H1 (cell line): ENCODE data around the gene NOP16. TPM values are rescaled to one million over a fixed set of nuclear protein-coding genes. Genes with fewer than 3 reads are reported as not detected.

ENCODE experiments used
- CTCF ChIA-PET: fragments of 300-600 bp; sonication (Branson Sonifier 250); formaldehyde crosslinking; loops from one replicate; lab custom pipeline; 2021; ENCODE audit not compliant: partially characterized antibody; lab: Charles Lee
- POLR2A ChIA-PET: fragments of 300-600 bp; sonication (Branson Sonifier 250); formaldehyde crosslinking; loops from one replicate; lab custom pipeline; 2021; ENCODE audit warnings: inconsistent platforms; ENCODE audit not compliant: partially characterized antibody; lab: Charles Lee
- DNase-seq, 2 experiments: peaks; one replicate each; pipeline versions ENCODE4 v3.0.0 to v3.0.0-alpha.2; 2010 to 2022; ENCODE audit warnings: low spot score in 2 of 2, low read depth in 1 of 2, mixed read lengths in 1 of 2
- FAIRE-seq: peaks from 2 replicates; lab custom pipeline; 2011; peaks lifted over from hg19 to GRCh38; lab: Jason Lieb, UNC
- H2AFZ ChIP-seq: 2 replicates; pipeline ENCODE4 v1.8.1; 2012; ENCODE audit warnings: low read length, inconsistent platforms
- H2AK5ac ChIP-seq: 2 replicates; pipeline ENCODE4 v1.6.1; 2013; ENCODE audit warnings: low read depth, low read length
- H2BK120ac ChIP-seq: replicated peaks from 2 replicates; pipeline ENCODE3; 2013; ENCODE audit warnings: low read depth, low read length, inconsistent platforms
- H2BK12ac ChIP-seq: 2 replicates; pipeline ENCODE4 v1.6.1; 2013; ENCODE audit warnings: low read depth, low read length
- H2BK15ac ChIP-seq: 2 replicates; pipeline ENCODE4 v1.6.1; 2013; ENCODE audit warnings: low read length
- H2BK20ac ChIP-seq: 2 replicates; pipeline ENCODE4 v1.6.1; 2013; ENCODE audit warnings: low read length
- H2BK5ac ChIP-seq: 2 replicates; pipeline ENCODE4 v1.6.1; 2013; ENCODE audit warnings: low read depth, low read length
- H3K14ac ChIP-seq: 2 replicates; pipeline ENCODE4 v1.6.1; 2013; ENCODE audit warnings: inconsistent platforms; ENCODE audit not compliant: insufficient read length
- H3K18ac ChIP-seq: 2 replicates; pipeline ENCODE4 v1.6.1; 2013; ENCODE audit warnings: low read length; ENCODE audit errors: extremely low read depth
- H3K23ac ChIP-seq: 2 replicates; pipeline ENCODE4 v1.6.1; 2013; ENCODE audit warnings: inconsistent platforms; ENCODE audit not compliant: insufficient read length
- H3K23me2 ChIP-seq: 2 replicates; pipeline ENCODE4 v1.6.1; 2013; ENCODE audit warnings: low read depth, low read length
- H3K27ac ChIP-seq: 2 replicates; pipeline ENCODE4 v1.6.1; 2011; ENCODE audit warnings: low read depth, low read length, inconsistent platforms
- H3K27me3 ChIP-seq, 4 experiments: replicated peaks in 1 of 4; 1 replicate in 1 of 4; 2 replicates in 3 of 4; pipeline versions ENCODE4 v1.6.1 to v1.8.1; 2011 to 2013; ENCODE audit warnings: low read length in 3 of 4, mild to moderate bottlenecking in 3 of 4, inconsistent platforms in 2 of 4, mixed read lengths in 2 of 4, moderate library complexity in 1 of 4; ENCODE audit not compliant: control insufficient read depth in 3 of 4, insufficient read depth in 3 of 4; ENCODE audit errors: extremely low read depth in 1 of 4
- H3K36me3 ChIP-seq, 4 experiments: 2 replicates each; pipeline versions ENCODE4 v1.6.1 to v1.8.1; 2011 to 2013; ENCODE audit warnings: mild to moderate bottlenecking in 4 of 4, low read length in 3 of 4, moderate library complexity in 2 of 4, control low read depth in 1 of 4, inconsistent platforms in 1 of 4; ENCODE audit not compliant: insufficient read depth in 4 of 4, control insufficient read depth in 2 of 4
- H3K4ac ChIP-seq: replicated peaks from 2 replicates; pipeline ENCODE3; 2013; ENCODE audit warnings: low read length, low read depth, mixed read lengths, inconsistent platforms; ENCODE audit not compliant: insufficient read length
- H3K4me1 ChIP-seq, 4 experiments: replicated peaks in 1 of 4; 1 replicate in 1 of 4; 2 replicates in 3 of 4; pipeline versions ENCODE4 v1.6.1 to v1.8.1; 2011 to 2013; ENCODE audit warnings: low read length in 3 of 4, inconsistent platforms in 2 of 4, mixed read lengths in 1 of 4; ENCODE audit not compliant: insufficient read depth in 4 of 4, control insufficient read depth in 3 of 4
- H3K4me2 ChIP-seq, 2 experiments: 2 replicates each; pipeline versions ENCODE4 v1.6.1 to v1.8.1; 2011 to 2013; ENCODE audit warnings: low read depth in 2 of 2, low read length in 2 of 2, control low read depth in 1 of 2, inconsistent platforms in 1 of 2, mild to moderate bottlenecking in 1 of 2; ENCODE audit not compliant: insufficient read depth in 1 of 2
- H3K4me3 ChIP-seq, 4 experiments: fragments of 200-600, 300-600 bp in 1 of 4; sonication (generic), shearing (Covaris generic), sonication (Bioruptor Twin) in 1 of 4; 2 replicates each; pipeline versions ENCODE4 v1.5.1 to v1.8.1; 2011 to 2016; ENCODE audit warnings: low read length in 4 of 4, low read depth in 3 of 4, control low read depth in 2 of 4, inconsistent platforms in 2 of 4, mild to moderate bottlenecking in 2 of 4, mixed read lengths in 1 of 4, moderate library complexity in 1 of 4; ENCODE audit not compliant: insufficient read depth in 2 of 4; ENCODE audit errors: extremely low read depth in 1 of 4
- H3K56ac ChIP-seq: replicated peaks from 2 replicates; pipeline ENCODE3; 2013; ENCODE audit warnings: low read depth, mild to moderate bottlenecking, mixed read lengths, low read length, inconsistent platforms; ENCODE audit not compliant: insufficient read length
- H3K79me1 ChIP-seq: 2 replicates; pipeline ENCODE4 v1.6.1; 2013; ENCODE audit warnings: low read depth, low read length, control low read depth
- H3K79me2 ChIP-seq, 2 experiments: 2 replicates each; pipeline versions ENCODE4 v1.6.1 to v1.8.1; 2012 to 2013; ENCODE audit warnings: low read length in 2 of 2, mild to moderate bottlenecking in 2 of 2, inconsistent platforms in 1 of 2; ENCODE audit not compliant: insufficient read depth in 2 of 2, control insufficient read depth in 1 of 2
- H3K9ac ChIP-seq, 4 experiments: replicated peaks in 1 of 4; 1 replicate in 1 of 4; 2 replicates in 3 of 4; pipeline versions ENCODE4 v1.6.1 to v1.8.1; 2011 to 2013; ENCODE audit warnings: low read depth in 3 of 4, low read length in 3 of 4, control low read depth in 2 of 4, mild to moderate bottlenecking in 2 of 4, moderate library complexity in 2 of 4, inconsistent platforms in 1 of 4; ENCODE audit errors: extremely low read depth in 1 of 4
- H3K9me3 ChIP-seq, 2 experiments: 2 replicates each; pipeline versions ENCODE4 v1.6.1 to v1.8.1; 2012 to 2013; ENCODE audit warnings: mild to moderate bottlenecking in 2 of 2, moderate library complexity in 2 of 2, control low read depth in 1 of 2, inconsistent platforms in 1 of 2, low read depth in 1 of 2, low read length in 1 of 2, mixed read lengths in 1 of 2; ENCODE audit not compliant: insufficient read depth in 2 of 2
- H4K20me1 ChIP-seq, 2 experiments: replicated peaks in 1 of 2; 2 replicates each; pipeline versions ENCODE3 to v1.8.1; 2011 to 2013; ENCODE audit warnings: inconsistent platforms in 2 of 2, low read length in 2 of 2, mild to moderate bottlenecking in 1 of 2; ENCODE audit not compliant: insufficient read depth in 2 of 2, control insufficient read depth in 1 of 2
- H4K5ac ChIP-seq: 2 replicates; pipeline ENCODE4 v1.6.1; 2013; ENCODE audit warnings: low read length, low read depth, mixed read lengths, inconsistent platforms; ENCODE audit not compliant: insufficient read length
- H4K8ac ChIP-seq: 2 replicates; pipeline ENCODE4 v1.8.0; 2013; ENCODE audit warnings: mild to moderate bottlenecking, moderate library complexity, low read length, inconsistent platforms; ENCODE audit not compliant: insufficient read depth; ENCODE audit errors: extremely low read depth
- H4K91ac ChIP-seq: replicated peaks from 2 replicates; pipeline ENCODE3; 2013; ENCODE audit warnings: low read length, mixed read lengths, inconsistent platforms; ENCODE audit not compliant: insufficient read length
- ASH2L ChIP-seq: fragments of 200-600, 300-600 bp; sonication (generic); IDR thresholded peaks from one replicate; pipeline ENCODE4 v1.7.1; 2017; ENCODE audit warnings: low read length
- BACH1 ChIP-seq: IDR thresholded peaks from 2 replicates; pipeline ENCODE4 v1.6.1; 2012; ENCODE audit warnings: low read length, improper control_type of control experiment
- GABPA ChIP-seq: IDR thresholded peaks from 2 replicates; pipeline ENCODE4 v1.6.1; 2011; ENCODE audit warnings: mild to moderate bottlenecking, low read length, moderate library complexity, borderline replicate concordance; ENCODE audit not compliant: insufficient read depth
- GTF2F1 ChIP-seq: IDR thresholded peaks from 2 replicates; pipeline ENCODE4 v1.6.1; 2012; ENCODE audit warnings: low read depth, low read length, improper control_type of control experiment, borderline replicate concordance
- KDM5A ChIP-seq: fragments of 200-600 bp; IDR thresholded peaks from 2 replicates; pipeline ENCODE4 v1.7.1; 2012; ENCODE audit warnings: mild to moderate bottlenecking, low read length, inconsistent platforms, mixed read lengths
- NANOG ChIP-seq: IDR thresholded peaks from 2 replicates; pipeline ENCODE4 v1.6.1; 2011; ENCODE audit warnings: low read length, low read depth, mild to moderate bottlenecking, inconsistent platforms; ENCODE audit not compliant: insufficient read depth, poor library complexity, severe bottlenecking
- PHF8 ChIP-seq: fragments of 200-600 bp; sonication (generic); conservative IDR thresholded peaks from 2 replicates; pipeline ENCODE4 v1.7.1; 2012; ENCODE audit warnings: low read depth, mild to moderate bottlenecking, inconsistent platforms, low read length, moderate library complexity
- RBBP5 ChIP-seq: IDR thresholded peaks from 2 replicates; pipeline ENCODE4 v1.7.1; 2012; ENCODE audit warnings: low read depth, mild to moderate bottlenecking, inconsistent platforms, low read length, moderate library complexity, borderline replicate concordance
- RFX5 ChIP-seq: IDR thresholded peaks from 2 replicates; pipeline ENCODE4 v1.6.1; 2011; ENCODE audit warnings: low read depth, low read length, improper control_type of control experiment, borderline replicate concordance
- TAF1 ChIP-seq: IDR thresholded peaks from 2 replicates; pipeline ENCODE4 v1.6.1; 2011; ENCODE audit warnings: mild to moderate bottlenecking, low read depth, low read length
- TEAD4 ChIP-seq: IDR thresholded peaks from 2 replicates; pipeline ENCODE4 v1.6.1; 2012; ENCODE audit warnings: low read depth, low read length, inconsistent platforms, mixed read lengths
- WGBS, 2 experiments: shearing (Covaris generic) in 1 of 2; methylation state at CpG; one replicate each; pipeline versions ENCODE4 v1.1.6 to v1.1.7; 2013 to 2015; ENCODE audit warnings: low lambda C conversion rate in 2 of 2, mixed read lengths in 2 of 2, inconsistent platforms in 1 of 2, low coverage in 1 of 2, missing lambda C conversion rate in 1 of 2; ENCODE audit not compliant: insufficient replicate concordance in 2 of 2, insufficient coverage in 1 of 2, insufficient read length in 1 of 2; ENCODE audit errors: extremely low coverage in 1 of 2, missing lambda C conversion rate in 1 of 2; 5-methylcytosine and 5-hydroxymethylcytosine counted together
- polyA plus RNA-seq, 7 experiments: library from polyadenylated mRNA; depleted of rRNA in 3 of 7; stranded (reverse) in 5 of 7; unstranded in 2 of 7; fragments of >200 nt in 5 of 7; fragments of 200-250 nt in 2 of 7; gene quantifications; 1 replicate in 5 of 7; 2 replicates in 1 of 7; 4 replicates in 1 of 7; pipeline versions ENCODE4 v1.2.1 to v1.2.3, GENCODE V29; 2011 to 2013; ENCODE audit warnings: missing spikeins in 2 of 7, mixed read lengths in 2 of 7
- total RNA-seq: library from RNA; stranded (reverse); fragmentation: NEBNext Ultra II Directional; extraction: Animal tissue kit (Norgen Biotek cat#: 25700); gene quantifications from 2 replicates; pipeline ENCODE4 v1.2.1, GENCODE V29; 2021
- TF ChIP-seq, protein P1 (sequence below): IDR thresholded peaks from 2 replicates; pipeline ENCODE4 v1.6.1; 2012; ENCODE audit warnings: inconsistent platforms
- TF ChIP-seq, protein P2 (sequence below): IDR thresholded peaks from 2 replicates; pipeline ENCODE4 v1.6.1; 2011; ENCODE audit warnings: low read length, improper control_type of control experiment

NOP16 gene
- total and polyA plus RNA-seq, 2 of the 8 experiments (the other 6 are each of a cell fraction or from before 2014, with no cell fraction given): 46.9 to 65.2 TPM

- FAIRE-seq: no peak
- H3K56ac ChIP-seq: no peak overlapping the region
- no peak overlapping the region for H3K4ac ChIP-seq
- peaks cover 0 to 11% of the 10 kb centered on the region in 2 experiments; a peak in 3 of 4 replicates for H3K79me2 ChIP-seq
- no peak overlapping the region for H3K4me3 ChIP-seq
- H2BK120ac ChIP-seq: no peak overlapping the region
- H2BK15ac ChIP-seq: no peak overlapping the region
- H3K23me2 ChIP-seq: no peaks in the 10 kb centered on the region
- H2BK20ac ChIP-seq: no peak overlapping the region
- H3K18ac ChIP-seq: no peak overlapping the region
- no peak overlapping the region for H3K4me2 ChIP-seq
- H4K91ac ChIP-seq: no peak overlapping the region
- H4K8ac ChIP-seq: no peak overlapping the region
- POLR2A ChIA-PET: interaction anchor here (2.5 to 9.4 kb wide), 2 partner anchors 9 to 155 kb away, joined by 7 to 93 read pairs; no protein-coding TSS in a partner anchor
- peaks cover 6 to 8% of the 10 kb centered on the region in 2 experiments for H4K20me1 ChIP-seq
- DNase-seq: no peak
- no peak overlapping the region for H2AK5ac ChIP-seq
- peaks cover 25 to 49% (median 35%) of the 10 kb centered on the region in 4 experiments for H3K36me3 ChIP-seq
- H2AFZ ChIP-seq: no peak overlapping the region
- H3K23ac ChIP-seq: no peak overlapping the region
- no peaks in the 10 kb centered on the region for H3K27me3 ChIP-seq
- H3K14ac ChIP-seq: no peak overlapping the region
- H4K5ac ChIP-seq: no peak overlapping the region
- WGBS, 2 experiments: 88% methylated on average over 3 of the region's 3 CpGs; no CpG with 5 or more reads in 1 of the 2 experiments
- H3K4me1 ChIP-seq: no peaks in the 10 kb centered on the region
- CTCF ChIA-PET: interaction anchor here (0.9 kb wide), 1 partner anchor 13 kb away, joined by 3 read pairs; no protein-coding TSS in a partner anchor
- no peak overlapping the region for H3K9ac ChIP-seq
- H2BK12ac ChIP-seq: no peak overlapping the region
- no peak overlapping the region for H2BK5ac ChIP-seq
- no peaks in the 10 kb centered on the region for H3K9me3 ChIP-seq
- no peak overlapping the region for H3K27ac ChIP-seq
- H3K79me1 ChIP-seq: no peaks in the 10 kb centered on the region
- TF ChIP-seq TAF1 (no peak), RBBP5 (no peak), GABPA (no peak), RFX5 (no peak), KDM5A (no peak), GTF2F1 (no peak), BACH1 (no peak), PHF8 (no peak), NANOG (no peak), ASH2L (no peak), TEAD4 (no peak)
- TF ChIP-seq, protein P1, sequence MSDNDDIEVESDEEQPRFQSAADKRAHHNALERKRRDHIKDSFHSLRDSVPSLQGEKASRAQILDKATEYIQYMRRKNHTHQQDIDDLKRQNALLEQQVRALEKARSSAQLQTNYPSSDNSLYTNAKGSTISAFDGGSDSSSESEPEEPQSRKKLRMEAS: no peak
- TF ChIP-seq, protein P2, sequence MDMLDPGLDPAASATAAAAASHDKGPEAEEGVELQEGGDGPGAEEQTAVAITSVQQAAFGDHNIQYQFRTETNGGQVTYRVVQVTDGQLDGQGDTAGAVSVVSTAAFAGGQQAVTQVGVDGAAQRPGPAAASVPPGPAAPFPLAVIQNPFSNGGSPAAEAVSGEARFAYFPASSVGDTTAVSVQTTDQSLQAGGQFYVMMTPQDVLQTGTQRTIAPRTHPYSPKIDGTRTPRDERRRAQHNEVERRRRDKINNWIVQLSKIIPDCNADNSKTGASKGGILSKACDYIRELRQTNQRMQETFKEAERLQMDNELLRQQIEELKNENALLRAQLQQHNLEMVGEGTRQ: no peak
These were observed 7.0 kb downstream of the NOP16 start for GRCh38 chr5:176381423-176381822.
